Measurements from ENCODE around the gene FSIP2.
"Not testable (repeated sequence)": the region's sequence is repeated elsewhere in the genome, so short reads cannot be mapped to it uniquely, and the experiment has no call there.

The FSIP2 gene

DNA sequence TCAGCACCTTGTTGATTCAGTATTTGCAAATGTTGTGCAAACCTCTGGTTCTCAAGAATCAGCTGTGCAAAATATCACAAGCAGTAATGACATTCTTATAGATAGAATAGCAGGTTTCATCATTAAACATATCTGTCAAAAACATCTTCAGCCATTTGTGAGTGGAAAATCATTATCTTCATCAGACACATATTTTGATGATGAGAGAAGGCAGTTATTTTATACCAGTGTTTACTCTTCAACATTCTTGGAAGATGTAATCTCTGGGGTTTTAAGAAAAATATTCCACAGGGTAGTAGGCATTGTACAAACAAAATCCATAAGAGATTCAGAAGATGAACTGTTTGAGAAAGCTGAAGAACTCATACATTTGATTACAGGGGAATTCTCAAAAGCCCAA is 64.3 kb downstream of the FSIP2 start:
- no peak for DNase-seq

DNA sequence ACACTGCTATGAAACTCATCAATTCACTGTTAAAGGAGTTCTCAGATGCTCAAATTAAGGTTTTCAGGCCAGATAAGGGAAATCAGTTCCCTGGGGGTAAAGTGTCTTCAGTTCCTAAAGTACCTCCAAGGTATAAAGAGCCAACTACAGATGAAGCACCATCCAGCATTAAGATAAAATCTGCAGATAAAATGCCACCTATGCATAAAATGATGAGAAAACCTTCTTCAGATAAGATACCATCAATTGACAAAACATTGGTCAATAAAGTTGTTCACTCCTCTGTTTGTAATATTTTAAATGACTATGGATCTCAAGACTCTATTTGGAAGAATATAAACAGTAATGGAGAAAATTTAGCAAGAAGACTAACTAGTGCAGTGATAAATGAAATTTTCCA is 68.2 kb downstream of the FSIP2 start:
- no peak for DNase-seq

DNA sequence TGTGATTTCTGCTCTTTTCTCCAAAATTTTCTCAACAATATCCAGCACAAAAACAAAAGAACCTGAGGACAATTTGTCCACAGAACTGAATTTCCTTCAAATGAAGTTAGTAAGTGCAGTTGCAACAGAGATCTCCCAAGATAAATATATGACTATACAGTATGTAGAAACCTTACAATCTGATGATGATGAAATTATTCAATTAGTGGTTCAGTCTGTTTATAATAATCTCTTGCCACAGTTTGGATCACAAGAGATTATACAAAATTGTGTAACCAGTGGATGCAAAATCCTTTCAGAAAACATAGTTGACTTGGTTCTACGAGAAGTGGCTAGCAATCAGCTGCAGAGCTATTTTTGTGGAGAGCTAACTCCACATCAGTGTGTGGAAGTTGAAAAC is 68.7 kb downstream of the FSIP2 start:
- no peak for DNase-seq

DNA sequence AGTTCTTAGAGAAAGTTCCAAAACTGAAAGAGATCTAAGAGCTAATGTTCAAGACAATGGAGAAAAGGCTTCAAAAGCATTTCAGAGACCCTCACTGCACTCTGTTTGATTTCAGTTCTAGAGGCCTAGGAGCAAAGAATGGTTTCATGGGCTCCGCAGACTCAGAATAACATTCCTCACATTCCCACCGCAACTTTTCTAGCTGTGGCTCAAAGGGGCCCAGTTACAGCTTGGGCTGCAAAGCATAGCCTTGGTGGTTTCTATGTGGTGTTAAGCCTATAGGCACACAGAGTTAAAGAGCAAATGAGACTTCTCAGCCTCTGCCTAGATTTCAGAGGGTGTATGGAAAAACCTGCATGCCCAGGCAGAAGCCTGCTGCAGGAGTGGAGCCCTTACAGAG is 73.0 kb downstream of the FSIP2 start:
- DNase-seq, result no peak

DNA sequence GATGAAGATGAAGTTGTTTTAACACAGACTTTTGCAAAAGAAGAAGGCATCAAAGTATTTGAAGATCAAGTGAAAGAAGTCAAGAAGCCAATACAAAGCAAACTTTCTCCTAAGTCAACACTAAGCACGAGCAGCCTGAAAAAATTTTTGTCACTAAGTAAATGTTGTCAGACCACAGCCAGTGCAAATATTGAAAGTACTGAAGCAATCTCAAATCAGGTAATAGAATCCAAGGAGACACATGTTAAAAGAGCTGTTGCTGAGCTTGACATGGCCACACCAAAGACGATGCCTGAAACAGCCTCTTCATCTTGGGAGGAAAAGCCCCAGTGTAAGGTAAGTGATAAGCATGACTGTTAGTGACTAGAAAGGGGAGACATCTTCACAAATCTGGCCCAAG is 75.1 kb downstream of the FSIP2 start:
- no peak for DNase-seq

DNA sequence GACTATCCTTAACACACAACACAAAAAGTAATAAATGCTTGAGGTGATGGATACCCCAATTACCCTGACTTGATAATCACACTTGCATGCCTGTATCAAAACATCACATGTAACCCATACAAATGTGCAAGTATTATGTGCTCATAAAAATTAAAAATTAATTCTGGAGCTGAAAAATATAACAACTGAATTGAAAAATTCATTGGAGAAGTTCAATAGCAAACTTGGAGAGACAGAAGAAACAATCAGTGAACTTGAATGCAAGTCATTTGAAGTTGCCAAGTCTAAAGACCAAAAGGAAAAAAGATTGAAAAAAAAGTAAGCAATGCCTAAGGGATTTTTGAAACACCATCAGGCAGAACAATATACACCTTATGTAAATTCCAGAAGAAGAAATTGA is 79.4 kb downstream of the FSIP2 start:
- no peak for DNase-seq

DNA sequence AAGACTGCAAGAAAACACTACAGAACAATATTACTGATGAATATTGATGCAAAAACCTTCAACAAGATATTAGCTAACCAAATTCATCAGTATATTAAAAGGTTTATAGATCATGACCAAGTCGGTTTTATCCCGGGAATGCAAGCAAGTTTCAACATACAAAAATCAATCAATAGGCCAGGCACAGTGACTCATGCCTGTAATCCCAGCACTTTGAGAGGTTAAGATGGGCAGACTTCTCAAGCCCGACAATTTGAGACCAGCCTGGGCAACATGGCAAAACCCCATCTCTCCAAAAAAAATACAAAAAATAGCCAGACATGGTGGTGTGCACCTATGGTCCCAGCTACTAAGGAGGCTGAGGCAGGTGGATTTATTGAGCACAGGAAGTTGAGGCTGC is 82.9 kb downstream of the FSIP2 start:
- no peak for DNase-seq

DNA sequence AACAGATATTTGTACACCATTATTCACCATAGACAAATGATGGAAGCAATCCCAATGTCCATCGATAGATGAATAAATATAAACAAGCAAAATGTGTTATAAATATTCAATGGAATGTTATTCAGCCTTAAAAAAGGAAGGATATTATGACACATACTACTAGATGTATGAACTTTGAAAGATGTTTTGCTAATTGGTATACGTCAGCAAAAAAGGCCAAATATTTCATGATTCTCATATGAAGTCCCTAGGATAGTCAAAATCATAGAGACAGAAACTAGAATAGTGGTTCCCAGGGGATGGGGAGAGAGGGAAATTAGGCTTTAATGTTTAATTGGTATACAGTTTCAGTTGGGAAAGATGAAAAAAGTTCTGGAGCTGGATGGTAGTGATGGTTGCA is 85.2 kb downstream of the FSIP2 start:
- DNase-seq, result no peak

DNA sequence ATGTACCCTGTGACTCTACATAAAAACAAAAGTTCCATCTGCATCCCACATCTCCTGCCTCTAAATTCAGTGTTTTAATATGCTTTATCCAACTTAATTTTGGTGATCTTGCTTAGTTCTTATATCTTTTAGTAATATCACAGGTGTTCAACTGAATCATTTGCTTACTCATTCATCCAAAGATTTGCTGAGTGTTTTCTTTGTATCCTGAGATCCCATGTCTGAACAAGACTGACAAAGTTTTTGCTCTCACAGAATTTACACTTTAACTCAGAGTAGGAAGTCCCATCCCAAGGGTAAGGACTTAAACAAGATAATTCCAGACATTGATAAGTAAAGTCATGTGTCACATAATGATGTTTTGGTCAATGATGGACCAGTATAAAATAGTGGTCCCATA is 87.0 kb downstream of the FSIP2 start:
- DNase-seq, result no peak

DNA sequence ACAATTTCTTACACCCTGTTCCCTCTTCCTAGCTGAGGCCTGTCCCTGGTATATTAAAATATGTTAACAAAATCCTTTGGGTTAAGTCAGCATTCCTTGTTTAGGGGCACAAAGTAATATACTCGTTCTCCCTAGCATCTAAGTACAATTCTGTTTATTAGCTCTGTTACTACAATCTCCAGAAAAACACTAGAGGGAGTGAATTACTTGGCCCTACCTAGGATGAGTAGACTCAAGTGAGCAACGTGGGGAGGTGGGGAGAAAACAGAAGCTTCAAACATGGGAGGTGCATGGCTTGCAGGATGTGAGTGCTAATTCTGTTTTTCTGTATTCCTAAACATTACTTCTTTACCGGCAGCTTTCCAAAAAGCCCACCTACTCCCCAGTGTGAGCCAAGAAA is 89.7 kb downstream of the FSIP2 start:
- no peak for DNase-seq

DNA sequence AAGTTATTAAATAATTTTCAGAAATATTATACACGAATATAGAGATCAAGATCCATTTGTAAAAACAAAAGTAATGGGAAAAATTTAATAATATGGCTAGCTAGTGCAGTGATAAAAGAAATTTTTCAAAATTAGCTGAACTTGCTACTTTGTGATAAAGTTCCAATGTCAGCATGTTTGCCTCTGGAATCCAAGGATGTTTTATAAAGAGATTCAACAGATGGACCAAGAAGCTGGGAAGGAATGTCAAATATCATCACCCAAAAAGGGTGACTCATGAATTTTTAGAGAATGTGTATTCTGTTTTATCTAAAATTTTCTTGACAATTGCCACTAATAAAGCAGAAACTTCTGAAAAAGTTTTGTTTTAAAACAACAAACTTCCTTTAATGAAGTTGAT is 95.3 kb downstream of the FSIP2 start:
- no peak for DNase-seq

DNA sequence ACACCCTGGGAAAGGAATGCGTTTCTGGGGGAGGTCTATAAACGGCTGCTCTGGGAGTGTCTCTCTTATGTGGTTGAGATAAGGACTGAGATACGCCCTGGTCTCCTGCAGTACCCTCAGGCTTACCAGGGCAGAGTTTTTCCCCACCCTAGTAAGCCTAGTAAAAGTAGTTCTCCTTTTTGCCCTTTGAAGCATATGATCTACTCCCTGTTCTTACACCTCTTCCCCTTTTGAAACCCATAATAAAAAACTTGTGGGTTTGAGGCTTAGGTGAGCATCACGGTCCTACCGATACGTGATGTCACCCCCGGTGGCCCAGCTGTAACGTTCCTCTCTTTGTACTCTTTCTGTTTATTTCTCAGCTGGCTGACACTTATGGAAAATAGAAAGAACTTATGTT is 97.4 kb downstream of the FSIP2 start:
- DNase-seq, result no peak

DNA sequence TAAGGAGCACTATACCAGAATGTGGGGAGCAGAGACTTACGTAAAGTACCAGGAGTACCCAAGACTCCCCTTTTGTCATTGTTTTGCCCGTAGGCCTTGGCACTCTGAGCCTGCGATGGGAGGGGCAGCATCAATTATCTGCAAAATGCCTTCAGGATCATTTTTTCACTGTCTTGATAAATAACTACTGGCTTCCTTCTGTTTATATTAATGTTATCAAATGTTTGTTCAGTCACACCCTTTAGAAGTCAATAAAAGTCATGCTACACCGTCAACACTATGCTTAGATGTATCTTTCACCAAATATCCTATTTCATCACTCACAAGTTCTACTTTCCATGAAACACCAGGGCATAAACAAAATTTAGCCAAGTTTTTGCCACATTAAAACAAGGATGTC is 116.3 kb downstream of the FSIP2 start:
- no peak for DNase-seq

DNA sequence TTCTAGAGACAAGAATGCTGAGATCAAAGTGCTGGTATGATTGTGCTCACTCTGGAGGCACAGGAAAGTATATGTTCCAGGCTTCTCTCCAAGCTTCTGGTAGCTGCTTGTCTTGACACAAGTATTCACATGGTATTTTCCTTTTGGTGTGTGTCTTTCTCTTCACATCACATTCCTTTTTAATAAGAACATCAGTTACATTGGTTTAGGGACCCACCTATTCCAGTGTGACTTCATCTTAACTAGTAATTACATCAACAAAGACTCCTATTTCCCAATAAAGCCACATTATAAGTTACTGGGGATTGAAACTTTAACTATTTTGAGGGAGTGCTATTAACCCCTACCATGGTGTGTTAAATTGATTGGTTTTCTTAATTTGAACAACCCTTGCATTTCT is 119.1 kb downstream of the FSIP2 start:
- DNase-seq, result no peak

DNA sequence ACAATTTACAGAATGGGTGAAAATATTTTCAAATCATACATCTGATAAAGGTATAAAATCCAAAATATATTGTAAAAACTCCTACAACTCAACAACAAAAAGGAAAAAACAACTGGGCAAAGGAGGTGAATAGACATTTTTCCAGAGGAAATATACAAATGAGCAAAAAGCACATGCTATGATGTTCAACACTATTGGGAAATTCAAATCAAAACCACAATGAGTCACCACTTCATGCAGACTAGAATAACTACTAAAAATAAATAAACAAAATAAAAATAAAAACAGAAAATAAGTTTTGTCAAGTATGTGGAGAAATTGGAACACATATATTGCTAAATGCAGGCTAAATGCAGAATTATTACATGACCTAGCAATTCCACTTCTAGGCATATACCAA is 120.9 kb downstream of the FSIP2 start:
- DNase-seq, result no peak

DNA sequence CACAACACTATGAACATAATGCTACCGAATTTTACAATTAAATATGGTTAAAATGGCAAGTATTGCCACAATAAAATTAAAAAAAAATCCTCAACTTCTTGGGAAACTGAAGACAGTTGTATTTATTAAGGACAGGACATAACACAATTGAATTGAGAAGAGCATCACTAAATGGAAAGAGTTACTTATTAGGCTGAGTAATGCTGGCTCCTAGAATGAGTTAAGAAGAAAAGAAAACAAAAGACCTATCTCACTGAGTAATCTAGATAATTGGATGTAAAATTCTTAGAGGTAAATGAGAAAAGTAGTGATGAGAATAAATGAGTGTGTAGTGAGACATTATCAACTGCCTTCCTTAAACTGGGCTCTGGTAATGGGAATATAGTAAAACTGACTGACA is 121.7 kb downstream of the FSIP2 start:
- no peak for DNase-seq

DNA sequence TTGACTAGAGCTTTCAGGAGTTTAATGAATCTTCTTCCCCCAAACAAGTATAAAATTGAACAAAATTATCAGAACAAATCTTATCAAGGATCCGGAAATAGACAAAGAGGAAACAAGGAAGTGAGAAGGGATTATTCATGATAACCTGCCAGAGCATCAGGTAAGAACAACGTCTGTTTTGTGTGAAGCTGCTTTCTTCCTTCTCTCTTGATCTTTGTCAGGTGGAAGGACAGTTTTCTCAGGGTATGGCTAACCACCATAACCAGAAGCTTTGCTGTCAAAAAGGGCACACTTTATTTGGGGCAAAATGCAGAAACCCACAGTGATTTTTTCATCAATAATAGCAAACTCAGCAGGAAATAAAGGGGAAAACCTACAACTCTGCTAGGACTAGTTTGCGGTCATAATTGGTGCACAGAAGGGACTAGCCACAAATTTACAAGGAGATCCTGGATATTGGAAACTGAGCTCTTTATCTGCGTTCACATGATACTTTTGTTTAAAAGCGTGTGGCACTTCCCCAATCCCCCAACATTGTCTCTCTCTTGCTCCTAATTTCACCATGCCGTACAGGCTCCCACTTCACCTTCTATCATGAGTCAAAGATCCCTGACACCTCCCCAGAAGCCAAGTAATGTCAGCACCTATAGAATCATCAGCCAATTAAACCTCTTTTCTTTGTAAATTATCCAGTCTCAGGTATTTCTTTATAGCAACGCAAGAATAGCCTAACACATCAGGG is 124.2 kb downstream of the FSIP2 start:
- DNase-seq, result no peak

DNA sequence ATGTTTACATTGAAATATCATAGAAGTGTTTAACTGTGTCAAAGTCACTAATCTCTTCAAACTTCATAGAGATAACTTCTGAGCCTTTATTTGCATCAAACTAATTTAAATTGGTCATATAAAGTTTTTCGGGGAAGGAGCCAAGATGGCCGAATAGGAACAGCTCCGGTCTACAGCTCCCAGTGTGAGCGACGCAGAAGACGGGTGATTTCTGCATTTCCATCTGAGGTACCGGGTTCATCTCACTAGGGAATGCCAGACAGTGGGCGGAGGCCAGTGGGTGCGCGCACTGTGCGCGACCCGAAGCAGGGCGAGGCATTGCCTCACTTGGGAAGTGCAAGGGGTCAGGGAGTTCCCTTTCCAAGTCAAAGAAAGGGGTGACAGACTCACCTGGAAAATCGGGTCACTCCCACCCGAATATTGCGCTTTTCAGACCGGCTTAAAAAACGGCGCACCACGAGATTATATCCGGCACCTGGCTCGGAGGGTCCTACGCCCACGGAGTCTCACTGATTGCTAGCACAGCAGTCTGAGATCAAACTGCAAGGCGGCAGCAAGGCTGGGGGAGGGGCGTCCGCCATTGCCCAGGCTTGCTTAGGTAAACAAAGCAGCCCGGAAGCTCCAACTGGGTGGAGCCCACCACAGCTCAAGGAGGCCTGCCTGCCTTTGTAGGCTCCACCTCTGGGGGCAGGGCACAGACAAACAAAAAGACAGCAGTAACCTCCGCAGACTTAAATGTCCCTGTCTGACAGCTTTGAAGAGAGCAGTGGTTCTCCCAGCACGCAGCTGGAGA is 126.1 kb downstream of the FSIP2 start:
- DNase-seq, result not testable (repeated sequence)

DNA sequence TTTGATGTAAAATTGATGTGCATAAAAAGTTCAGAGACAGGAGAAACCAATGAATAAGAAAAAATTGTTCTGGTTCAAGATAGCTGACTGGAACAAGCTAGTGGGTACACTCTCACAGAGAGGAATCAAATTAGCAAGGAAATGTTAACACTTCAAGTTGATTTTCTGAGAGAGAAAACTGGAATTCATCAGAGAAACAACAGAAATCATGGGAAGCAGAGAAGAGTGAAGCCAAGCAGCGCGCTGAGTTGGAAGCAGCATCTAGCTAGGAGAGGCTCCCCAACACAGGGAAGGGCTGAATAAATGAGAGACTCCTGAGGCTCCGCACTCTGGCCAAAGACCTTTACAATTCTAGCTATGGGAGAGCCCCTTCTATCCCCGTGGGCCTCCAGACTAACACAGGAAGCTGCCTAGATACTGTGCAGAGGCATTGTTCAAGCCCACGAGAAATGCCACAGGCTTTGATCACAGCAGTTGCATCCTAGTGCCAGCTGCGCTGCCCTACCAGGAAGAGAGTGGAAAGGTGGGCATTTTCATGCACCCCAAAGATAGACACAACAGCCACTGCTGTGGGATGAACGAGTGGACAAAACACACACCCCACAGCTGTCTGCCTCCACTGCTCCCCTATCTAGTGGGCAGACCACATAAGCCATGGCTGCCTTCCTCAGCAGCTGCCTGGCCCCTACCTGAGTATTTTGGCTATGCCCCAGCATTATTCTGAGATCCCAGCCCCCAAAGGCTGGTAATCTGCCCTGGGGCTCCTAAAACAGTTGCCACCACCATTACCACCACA is 136.7 kb downstream of the FSIP2 start:
- DNase-seq, result no peak

DNA sequence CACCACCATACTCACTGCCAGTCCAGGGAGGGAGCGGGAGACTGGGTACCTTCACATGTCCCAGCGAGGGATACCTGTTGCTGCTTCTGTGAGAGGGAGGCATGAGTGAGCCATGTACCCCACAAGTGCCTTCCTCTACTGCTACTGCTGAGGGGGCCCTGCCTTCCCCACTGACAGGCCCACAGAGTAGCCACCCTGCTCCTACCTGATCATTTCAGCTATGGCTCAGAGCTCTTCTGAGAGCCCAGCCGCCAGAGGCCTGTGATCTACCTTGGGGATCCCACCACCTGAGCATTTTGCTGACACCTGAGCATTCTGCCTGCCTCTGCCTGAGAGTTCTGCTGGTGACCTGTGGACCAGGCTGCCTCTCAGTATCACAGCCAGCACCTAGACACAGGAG is 137.6 kb downstream of the FSIP2 start:
- DNase-seq, result no peak

DNA sequence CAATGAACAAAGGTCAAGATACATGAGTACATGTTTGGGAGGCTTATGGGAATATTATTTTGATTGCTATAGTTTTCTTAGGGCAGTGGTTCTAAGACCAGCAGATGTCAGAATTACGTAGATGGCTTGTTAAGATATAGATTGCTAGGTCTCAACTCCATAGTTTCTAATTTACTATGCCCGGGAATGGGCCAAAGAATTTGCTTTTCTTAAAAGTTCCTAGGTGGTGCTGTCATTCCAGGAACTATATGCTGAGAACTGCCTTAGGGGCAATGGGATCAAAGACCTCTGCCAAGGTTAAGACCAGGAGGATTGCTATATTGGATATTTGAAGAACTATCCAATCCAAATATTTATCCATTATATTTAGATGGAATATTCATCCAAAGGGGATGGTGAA is 141.8 kb downstream of the FSIP2 start:
- DNase-seq, result no peak
